Measurements from ENCODE around the gene ZNF554. TPM values are rescaled to one million over a fixed set of nuclear protein-coding genes. Genes with fewer than 3 reads are reported as not detected.

Gene ZNF554
- total and polyA plus RNA-seq, 2 of the 8 experiments (the other 6 are each of a cell fraction or from before 2014, with no cell fraction given): 1.8 to 5.7 TPM

DNA sequence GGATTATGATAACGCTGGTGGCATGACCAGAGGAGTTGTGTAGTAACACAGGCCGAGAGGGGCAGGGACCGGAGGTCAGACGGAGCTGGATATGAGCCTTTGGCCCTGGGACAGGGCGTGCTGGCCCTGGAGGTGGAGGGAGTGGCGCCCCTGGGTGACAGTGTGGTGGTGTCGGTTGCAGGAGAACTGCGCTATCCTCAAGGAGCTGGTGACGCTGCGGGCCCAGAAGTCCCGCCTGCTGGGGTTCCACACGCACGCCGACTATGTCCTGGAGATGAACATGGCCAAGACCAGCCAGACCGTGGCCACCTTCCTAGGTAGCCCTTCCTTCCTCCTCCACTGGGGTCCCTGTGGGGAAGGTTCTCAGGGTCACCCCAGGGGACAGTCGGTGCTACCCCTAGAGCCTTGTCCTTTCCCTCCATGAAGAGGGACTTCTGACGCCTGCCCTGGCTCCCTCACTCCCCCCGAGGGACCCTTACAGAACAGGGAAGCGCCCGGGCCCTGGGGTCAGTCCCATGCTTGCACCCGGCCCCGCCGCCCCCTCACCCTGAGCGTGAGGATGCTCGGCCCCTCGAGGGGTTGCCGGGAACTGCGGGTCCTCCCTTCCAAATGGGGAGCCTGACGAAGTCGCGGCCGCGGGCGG is 12.8 kb upstream of the ZNF554 start:
- ChIA-PET CTCF (ENCODE audit: partially characterized antibody) (interaction anchor here (0.6 kb wide), 1 partner anchor 145 kb away, joined by 3 read pairs; no protein-coding TSS in a partner anchor), POLR2A (ENCODE audit: partially characterized antibody) (interaction anchor here (0.6 kb wide), 1 partner anchor 38 kb away, joined by 3 read pairs; no protein-coding TSS in a partner anchor)
- H3K79me1 ChIP-seq (ENCODE audit: low read depth, low read length): peaks cover 4% of the 10 kb centered on the region
- no peak overlapping the region for H3K4me2 ChIP-seq (ENCODE audit: insufficient read depth in 1 of 2, low read depth in 2 of 2, low read length in 2 of 2)
- no peak overlapping the region for H2BK120ac ChIP-seq (replicated peaks; ENCODE audit: low read depth, low read length)
- peaks cover 6 to 26% of the 10 kb centered on the region in 2 experiments for H4K20me1 ChIP-seq (replicated peaks in 1 of 2; ENCODE audit: control insufficient read depth in 1 of 2, insufficient read depth in 2 of 2, low read length in 2 of 2)
- H3K9ac ChIP-seq (replicated peaks in 1 of 4; ENCODE audit: extremely low read depth in 1 of 4, low read depth in 3 of 4, low read length in 3 of 4): no peak overlapping the region
- no peak overlapping the region for H2BK5ac ChIP-seq (ENCODE audit: low read depth, low read length)
- H4K8ac ChIP-seq (ENCODE audit: extremely low read depth, insufficient read depth, low read length): no peak overlapping the region
- no peak overlapping the region for H4K91ac ChIP-seq (replicated peaks; ENCODE audit: insufficient read length, low read length)
- TF ChIP-seq CREB1 (IDR thresholded peaks at IDR 0.05): no peak
- TF ChIP-seq GABPA (IDR thresholded peaks at IDR 0.05; ENCODE audit: borderline replicate concordance, insufficient read depth, low read length): no peak
- no peak for TF ChIP-seq POLR2AphosphoS5 (IDR thresholded peaks at IDR 0.05; ENCODE audit: low read depth, low read length)
- TF ChIP-seq CBX5 (IDR thresholded peaks at IDR 0.05; ENCODE audit: low read depth, low read length): no peak
- TF ChIP-seq TAF7 (optimal IDR thresholded peaks at IDR 0.05; ENCODE audit: borderline replicate concordance, low read depth, low read length): no peak
- H4K5ac ChIP-seq (ENCODE audit: insufficient read length, low read depth, low read length): no peak overlapping the region
- H3K4ac ChIP-seq (replicated peaks; ENCODE audit: insufficient read length, low read depth, low read length): no peak overlapping the region
- H3K27ac ChIP-seq (ENCODE audit: low read depth, low read length): no peak overlapping the region
- no peak for FAIRE-seq
- H2BK12ac ChIP-seq (ENCODE audit: low read depth, low read length): no peak overlapping the region
- 96% methylated on average over 15 of the region's 34 CpGs; no CpG with 5 or more reads in 1 of the 2 experiments for WGBS, 2 experiments (ENCODE audit: extremely low coverage in 1 of 2, insufficient coverage in 1 of 2, insufficient read length in 1 of 2, insufficient replicate concordance in 2 of 2, low coverage in 1 of 2, low lambda C conversion rate in 2 of 2, missing lambda C conversion rate in 1 of 2)
- peaks cover 5% of the 10 kb centered on the region; the same call in 1 of the 2 replicates for H3K23me2 ChIP-seq (ENCODE audit: low read depth, low read length)
- no peak overlapping the region for H2BK15ac ChIP-seq (ENCODE audit: low read length)
- H2AFZ ChIP-seq (ENCODE audit: low read length): no peak overlapping the region
- H2AK5ac ChIP-seq (ENCODE audit: low read depth, low read length): no peak overlapping the region
- no peak overlapping the region for H3K23ac ChIP-seq (ENCODE audit: insufficient read length)
- no peaks in the 10 kb centered on the region for H3K9me3 ChIP-seq (ENCODE audit: insufficient read depth in 2 of 2, low read depth in 1 of 2, low read length in 1 of 2)
- H3K27me3 ChIP-seq (replicated peaks in 1 of 4; ENCODE audit: control insufficient read depth in 3 of 4, extremely low read depth in 1 of 4, insufficient read depth in 3 of 4, low read length in 3 of 4): no peaks in the 10 kb centered on the region
- H3K56ac ChIP-seq (replicated peaks; ENCODE audit: insufficient read length, low read depth, low read length): no peak overlapping the region
- H3K18ac ChIP-seq (ENCODE audit: extremely low read depth, low read length): no peak overlapping the region
- peaks cover 14 to 66% (median 58%) of the 10 kb centered on the region in 4 experiments; a peak in 7 of 8 replicates for H3K36me3 ChIP-seq (ENCODE audit: control insufficient read depth in 2 of 4, insufficient read depth in 4 of 4, low read length in 3 of 4)
- H3K79me2 ChIP-seq (ENCODE audit: control insufficient read depth in 1 of 2, insufficient read depth in 2 of 2, low read length in 2 of 2): no peaks in the 10 kb centered on the region
- H2BK20ac ChIP-seq (ENCODE audit: low read length): no peak overlapping the region
- no peak for DNase-seq (ENCODE audit: low read depth in 1 of 2, low spot score in 2 of 2)
- no peaks in the 10 kb centered on the region for H3K4me1 ChIP-seq (replicated peaks in 1 of 4; ENCODE audit: control insufficient read depth in 3 of 4, insufficient read depth in 4 of 4, low read length in 3 of 4)
- H3K14ac ChIP-seq (ENCODE audit: insufficient read length): no peak overlapping the region
- no peak overlapping the region for H3K4me3 ChIP-seq (ENCODE audit: extremely low read depth in 1 of 4, insufficient read depth in 2 of 4, low read depth in 3 of 4, low read length in 4 of 4)
